Cardiac septum (tissue), 1 donor: ENCODE measurements around the gene GZMM. TPM values are rescaled to one million over a fixed set of nuclear protein-coding genes. Genes with fewer than 3 reads are reported as not detected.

Source experiments
- DNase-seq: peaks from one replicate; pipeline ENCODE4 v3.0.0-alpha.2; 2020; ENCODE audit warnings: low spot score
- intact Hi-C: fragments of 100-400 bp; cut with DNase I; formaldehyde crosslinking; loops from one replicate; pipeline ENCODE4 v1.14.0; 2022
- total RNA-seq: library from RNA; stranded (reverse); fragmentation: NEBNext Ultra II Directional; extraction: Animal tissue kit (Norgen Biotek cat#: 25700); gene quantifications from one replicate; pipeline ENCODE4 v1.2.1, GENCODE V29; 2021
- donor health status: DM: no; HTN: no; CAD: no.

GZMM gene
- total RNA-seq, 1 donor from 2014 or later = 0.43 TPM

- intact Hi-C loops = no loop called here
- DNase-seq = no peak
Observed at GRCh38 chr19:591099-591958, 47.5 kb downstream of the GZMM start.

- intact Hi-C loops = no loop called here
- no peak for DNase-seq
Observed at GRCh38 chr19:592101-592500, 48.2 kb downstream of the GZMM start.

- no peak for DNase-seq
Observed at GRCh38 chr19:593055-593454, 49.2 kb downstream of the GZMM start.

GRCh38 chr19:593505-593904, 49.7 kb downstream of the GZMM start:
- intact Hi-C loops = no loop called here
- DNase-seq = no peak

More at GRCh38 chr19:593055-593454, 49.2 kb downstream of the GZMM start:
- intact Hi-C loops = no loop called here

GRCh38 chr19:594265-594870, 50.5 kb downstream of the GZMM start:
- intact Hi-C loops = no loop called here
- DNase-seq = no peak

DNA sequence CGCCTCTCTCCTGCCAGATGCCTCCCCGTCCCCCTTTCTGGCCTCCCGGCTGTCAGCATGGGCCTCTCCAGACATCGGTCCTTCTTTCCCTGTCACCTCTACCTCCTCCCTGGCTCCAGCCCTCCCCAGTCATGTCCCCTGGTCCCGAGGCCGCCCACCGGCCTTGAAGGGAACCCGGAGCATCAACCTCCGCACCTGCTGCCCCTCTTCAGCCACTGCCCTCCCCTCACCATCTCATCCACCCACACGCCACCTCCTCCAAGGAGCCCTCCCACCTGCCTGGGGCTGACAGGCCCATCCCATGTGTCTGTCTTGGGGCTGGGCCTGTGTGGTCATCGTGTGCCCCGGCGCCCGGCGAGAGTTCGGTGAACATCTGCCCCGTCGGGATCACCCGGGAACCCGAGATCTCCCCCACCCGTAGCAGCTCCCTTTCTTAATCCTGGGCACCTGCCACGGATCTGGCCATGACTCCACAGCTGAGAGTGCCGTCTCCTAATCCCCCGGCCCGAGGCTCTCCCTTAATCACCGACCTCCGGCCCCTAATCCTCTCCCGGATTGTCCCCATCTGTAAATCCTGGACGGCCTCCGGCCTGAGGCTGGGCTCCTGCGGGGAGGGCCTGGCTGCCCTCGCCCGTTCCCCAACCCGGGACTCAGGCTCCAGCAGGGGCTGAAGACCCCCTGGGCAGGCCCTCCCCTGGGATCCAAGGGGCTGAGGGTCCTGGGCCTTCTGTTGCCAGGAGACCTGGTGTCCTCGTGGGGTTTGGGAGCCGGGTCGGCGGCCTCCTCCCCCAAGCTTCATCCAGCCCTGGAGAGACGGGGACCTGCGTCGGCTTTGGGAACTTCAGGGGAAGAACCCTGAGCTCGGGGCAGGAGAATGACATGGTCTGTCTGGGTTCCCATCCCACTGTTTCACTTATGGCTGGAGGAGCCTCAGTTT, 51.7 kb downstream of the GZMM start:
- intact Hi-C loops = no loop called here
- DNase-seq = no peak

GRCh38 chr19:596263-596655, 52.4 kb downstream of the GZMM start:
- intact Hi-C loops = no loop called here
- no peak for DNase-seq

DNA sequence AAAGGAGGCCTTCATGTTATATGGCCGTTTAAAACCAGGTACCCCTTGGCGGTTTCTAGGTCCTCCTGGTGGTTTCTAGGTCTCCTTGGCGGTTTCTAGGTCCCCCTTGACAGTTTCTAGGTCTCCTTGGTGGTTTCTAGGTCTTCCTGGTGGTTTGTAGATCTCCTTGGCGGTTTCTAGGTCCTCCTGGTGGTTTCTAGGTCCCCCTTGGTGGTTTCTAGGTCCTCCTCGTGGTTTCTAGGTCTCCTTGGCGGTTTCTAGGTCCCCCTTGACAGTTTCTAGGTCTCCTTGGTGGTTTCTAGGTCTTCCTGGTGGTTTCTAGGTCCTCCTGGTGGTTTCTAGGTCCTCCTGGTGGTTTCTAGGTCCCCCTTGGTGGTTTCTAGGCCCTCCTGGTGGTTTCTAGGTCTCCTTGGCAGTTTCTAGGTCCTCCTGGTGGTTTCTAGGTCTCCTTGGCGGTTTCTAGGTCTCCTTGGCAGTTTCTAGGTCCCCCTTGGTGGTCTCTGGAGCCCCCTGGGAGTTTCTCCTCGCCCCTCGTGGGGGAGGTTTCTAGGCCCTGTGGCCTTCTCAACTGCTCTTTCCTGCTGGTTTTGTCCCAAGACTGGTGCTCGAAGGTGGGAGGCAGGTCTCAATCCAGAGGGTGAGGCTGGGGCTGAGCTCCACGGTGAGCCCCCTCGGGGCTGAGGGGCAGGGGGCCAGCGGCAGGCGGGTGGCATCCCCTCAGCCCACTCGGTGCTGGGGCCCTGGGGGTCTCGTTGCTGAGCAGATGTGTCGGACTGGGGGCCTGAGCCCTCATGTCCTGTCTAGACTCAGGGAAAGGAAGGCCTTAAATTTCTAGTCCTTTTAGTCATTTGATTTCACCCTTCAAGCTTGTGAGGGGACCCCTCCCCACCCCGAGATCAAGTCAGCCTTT, 53.8 kb downstream of the GZMM start:
- no peak for DNase-seq
- intact Hi-C loops = no loop called here

Other genes with a start within 250 kb of the GZMM start
- 21.8 TPM for gene MIER2, start 199.3 kb upstream of the GZMM start, total RNA-seq
- gene C2CD4C, start 134.9 kb upstream of the GZMM start, total RNA-seq = 2.7 TPM
- gene SHC2, start 83.0 kb upstream of the GZMM start, total RNA-seq = 16.8 TPM
- 0.40 TPM for gene MADCAM1, start 47.6 kb upstream of the GZMM start, total RNA-seq
- gene TPGS1, start 36.6 kb upstream of the GZMM start, total RNA-seq = 11.2 TPM
- gene CDC34, start 12.3 kb upstream of the GZMM start, total RNA-seq = 78.2 TPM
- gene BSG, start 28.5 kb downstream of the GZMM start, total RNA-seq = 1,183 TPM
- 12.0 TPM for gene HCN2, start 45.8 kb downstream of the GZMM start, total RNA-seq
- 37.3 TPM for gene POLRMT, start 89.5 kb downstream of the GZMM start, total RNA-seq
- not detected for gene FGF22, start 95.8 kb downstream of the GZMM start, total RNA-seq
- 31.4 TPM for gene RNF126, start 119.2 kb downstream of the GZMM start, total RNA-seq
- 136 TPM for gene FSTL3, start 132.3 kb downstream of the GZMM start, total RNA-seq
- not detected for gene PRSS57, start 151.4 kb downstream of the GZMM start, total RNA-seq
- gene PALM, start 164.9 kb downstream of the GZMM start, total RNA-seq = 18.9 TPM
- gene MISP, start 207.1 kb downstream of the GZMM start, total RNA-seq = not detected